Heart right ventricle (tissue), 16 donors: ENCODE data around the gene NRTN. TPM values are rescaled to one million over a fixed set of nuclear protein-coding genes. Genes with fewer than 3 reads are reported as not detected.

Experiments used
- ATAC-seq, 8 donors: fragments of 200-7000 bp; cut with Tn5 transposase; one replicate each; pipeline ENCODE4 v1.9.1; 2020; ENCODE audit warnings: mild to moderate bottlenecking in 8 of 8, moderate library complexity in 8 of 8, moderate number of reproducible peaks in 1 of 8
- DNase-seq, 2 donors: peaks; one replicate each; pipeline ENCODE4 v3.0.0-alpha.2; 2020
- H3K27ac ChIP-seq, 10 donors: fragments of 200-600 bp; sonication (generic) in 2 of 10; one replicate each; pipeline versions ENCODE4 v1.5.0 to v1.8.0; 2020 to 2022; ENCODE audit warnings: mild to moderate bottlenecking in 3 of 10
- H3K27me3 ChIP-seq, 7 donors: fragments of 200-600 bp; one replicate each; pipeline ENCODE4 v1.8.0; 2021 to 2022; ENCODE audit warnings: mild to moderate bottlenecking in 2 of 7
- H3K36me3 ChIP-seq, 9 donors: fragments of 200-600 bp; sonication (generic) in 1 of 9; one replicate each; pipeline versions ENCODE4 v1.5.0 to v1.8.0; 2020 to 2022; ENCODE audit warnings: mild to moderate bottlenecking in 2 of 9
- H3K4me1 ChIP-seq, 9 donors: fragments of 200-600 bp; sonication (generic) in 1 of 9; one replicate each; pipeline versions ENCODE4 v1.5.0 to v1.8.0; 2020 to 2022; ENCODE audit warnings: mild to moderate bottlenecking in 4 of 9
- H3K4me3 ChIP-seq, 10 donors: fragments of 200-600 bp; sonication (generic) in 2 of 10; one replicate each; pipeline versions ENCODE4 v1.5.0 to v1.8.0; 2020 to 2022; ENCODE audit warnings: mild to moderate bottlenecking in 7 of 10, moderate library complexity in 2 of 10
- H3K9me3 ChIP-seq, 11 donors: fragments of 200-600 bp in 10 of 11; sonication (generic) in 2 of 11; one replicate each; pipeline versions ENCODE4 v1.5.0 to v1.8.0; 2013 to 2022; ENCODE audit warnings: mild to moderate bottlenecking in 2 of 11, control low read depth in 1 of 11, moderate library complexity in 1 of 11
- WGBS, 2 donors: extraction: QIAGEN DNeasy Blood & Tissue Kit; methylation state at CpG; one replicate each; pipeline ENCODE4 v1.1.7; 2013; ENCODE audit warnings: inconsistent platforms in 1 of 2; 5-methylcytosine and 5-hydroxymethylcytosine counted together
- intact Hi-C, 10 donors: fragments of 100-400 bp; cut with DNase I; formaldehyde crosslinking; loops; one replicate each; pipeline versions ENCODE4 v1.11.1 to v1.14.2; 2022
- polyA plus RNA-seq, 2 donors: library from polyadenylated mRNA; stranded (reverse); fragments of 200-250 nt; gene quantifications; one replicate each; pipeline ENCODE4 v1.2.3, GENCODE V29; 2013
- total RNA-seq, 10 donors: library from RNA; stranded (reverse); fragmentation: NEBNext Ultra II Directional in 3 of 10; extraction: Animal tissue kit (Norgen Biotek cat#: 25700) in 3 of 10; gene quantifications; one replicate each; pipeline versions ENCODE4 v1.2.1 to v1.2.4, GENCODE V29; 2021 to 2023
- TF ChIP-seq, protein P1 (sequence below), 9 donors: fragments of 200-600 bp; sonication (generic) in 2 of 9; IDR thresholded peaks; one replicate each; pipeline versions ENCODE4 v1.5.0 to v1.8.0; 2021 to 2022; ENCODE audit warnings: antibody characterized with exemption in 9 of 9, mild to moderate bottlenecking in 5 of 9, moderate library complexity in 1 of 9
- donor health status: Arrhythmogenic right ventricular cardiomyopathy.
- donor health status: ischemic (EF 13 %, LVEDD 7.1; RV severe dilation, severe dysfunction).
- donor health status: healthy with polysubstance abuse.
- donor health status: DM: no; HTN: yes; CAD: no.
- donor health status: DM: no; HTN: no; CAD: no.
- donor health status: ischemic (EF 25% LVEDD 6.9; RV normal size, moderate dysfunction).
- donor health status: ischemic (EF 25% LVEDD 5.7; RV mildly dilated, moderate dysfunction).
- donor health status: healthy.
- donor health status: DM: yes; HTN: yes; CAD: no.
- donor health status: Ischemic cardiomyopathy.
- donor health status: ischemic (EF 35%, LVEDD 5.7; RV mildly dilated, moderate dysfunction).
- donor health status: nonischemic (EF 11% LVEDD 7.7; RV severe dilation, severe dysfunction).
- donor health status: DM: yes; HTN: yes; CAD: no.
- donor health status: PGD.
- donor health status: ischemic (EF 29% LVEDD 5.4; RV normal size, mild dysfunction).
- donor health status: nonischemic (EF 23%, LVEDD 6.1; RV moderate dilation, normal function).

The NRTN gene
- total and polyA plus RNA-seq, 12 donors, result 4.5 to 40.4 (median 16.2) TPM

DNA sequence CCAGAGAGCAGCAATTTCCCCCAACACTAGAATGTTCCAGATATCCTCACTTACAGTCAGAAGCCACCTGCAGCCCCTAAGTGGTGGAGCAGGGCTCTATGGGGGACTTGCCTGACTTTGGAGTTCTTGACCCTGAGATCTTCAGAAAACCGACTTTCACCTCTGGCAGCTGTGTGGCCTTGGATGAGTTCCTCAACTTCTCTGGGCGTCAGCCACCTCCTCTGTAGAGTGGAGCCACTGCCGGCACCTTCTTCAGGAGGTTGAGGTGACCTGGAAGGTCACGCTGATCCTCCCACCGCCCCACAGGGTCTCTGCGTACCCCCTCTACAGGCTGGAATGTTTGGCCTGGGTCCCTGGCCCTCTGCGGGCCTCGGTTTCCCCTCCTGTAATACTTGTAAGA, 72.6 kb downstream of the NRTN start:
- no peak overlapping the region for H3K27ac ChIP-seq
- H3K27me3 ChIP-seq, result peaks cover 0 to 19% (median 12%) of the 10 kb centered on the region in 7 donors
- DNase-seq (no peak), ATAC-seq (no peak)
- H3K36me3 ChIP-seq, result no peaks in the 10 kb centered on the region
- WGBS, 2 donors, result 85% methylated on average over 8 of the region's 8 CpGs
- TF ChIP-seq, protein P1, sequence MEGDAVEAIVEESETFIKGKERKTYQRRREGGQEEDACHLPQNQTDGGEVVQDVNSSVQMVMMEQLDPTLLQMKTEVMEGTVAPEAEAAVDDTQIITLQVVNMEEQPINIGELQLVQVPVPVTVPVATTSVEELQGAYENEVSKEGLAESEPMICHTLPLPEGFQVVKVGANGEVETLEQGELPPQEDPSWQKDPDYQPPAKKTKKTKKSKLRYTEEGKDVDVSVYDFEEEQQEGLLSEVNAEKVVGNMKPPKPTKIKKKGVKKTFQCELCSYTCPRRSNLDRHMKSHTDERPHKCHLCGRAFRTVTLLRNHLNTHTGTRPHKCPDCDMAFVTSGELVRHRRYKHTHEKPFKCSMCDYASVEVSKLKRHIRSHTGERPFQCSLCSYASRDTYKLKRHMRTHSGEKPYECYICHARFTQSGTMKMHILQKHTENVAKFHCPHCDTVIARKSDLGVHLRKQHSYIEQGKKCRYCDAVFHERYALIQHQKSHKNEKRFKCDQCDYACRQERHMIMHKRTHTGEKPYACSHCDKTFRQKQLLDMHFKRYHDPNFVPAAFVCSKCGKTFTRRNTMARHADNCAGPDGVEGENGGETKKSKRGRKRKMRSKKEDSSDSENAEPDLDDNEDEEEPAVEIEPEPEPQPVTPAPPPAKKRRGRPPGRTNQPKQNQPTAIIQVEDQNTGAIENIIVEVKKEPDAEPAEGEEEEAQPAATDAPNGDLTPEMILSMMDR (IDR thresholded peaks at IDR 0.05), result no peak
- no peak overlapping the region for H3K4me3 ChIP-seq
- intact Hi-C loops, result loop anchor here in 2 of 10 donors (5.0 to 10.0 kb wide), 2 partner anchors 45 to 1017 kb away; no protein-coding TSS in a partner anchor
- peaks cover 0 to 15% (median 9%) of the 10 kb centered on the region in 9 donors for H3K4me1 ChIP-seq
- no peaks in the 10 kb centered on the region for H3K9me3 ChIP-seq

DNA sequence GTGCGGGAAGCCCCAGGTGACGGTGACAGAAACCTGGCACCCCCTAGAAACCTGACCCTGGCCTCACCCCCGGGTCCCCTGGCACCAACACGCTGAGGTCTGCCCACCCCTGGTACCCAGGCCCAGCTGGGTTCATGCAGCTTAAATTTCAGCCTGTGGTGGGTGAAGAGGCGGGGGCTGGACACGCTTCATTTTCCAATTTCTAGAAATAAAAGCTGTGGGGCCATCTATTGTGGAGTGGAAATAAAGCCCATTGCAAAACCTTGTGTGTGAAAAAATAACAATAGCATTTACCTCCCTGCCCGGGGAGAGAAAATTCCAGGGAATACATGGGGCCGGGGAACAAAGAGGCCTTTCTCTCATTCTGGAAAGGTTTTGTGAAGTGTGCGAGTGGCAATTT, 73.0 kb downstream of the NRTN start:
- TF ChIP-seq, protein P1 (IDR thresholded peaks at IDR 0.05), result no peak
- Histone ChIP-seq H3K27ac (no peak overlapping the region), H3K9me3 (no peaks in the 10 kb centered on the region), H3K36me3 (no peaks in the 10 kb centered on the region), H3K27me3 (peaks cover 0 to 19% (median 12%) of the 10 kb centered on the region in 7 donors), H3K4me3 (no peak overlapping the region), H3K4me1 (peaks cover 0 to 15% (median 9%) of the 10 kb centered on the region in 9 donors)
- no peak for ATAC-seq
- WGBS, 2 donors, result 84% methylated on average over 9 of the region's 9 CpGs
- intact Hi-C loops, result loop anchor here in 2 of 10 donors (5.0 to 10.0 kb wide), 2 partner anchors 46 to 1017 kb away; no protein-coding TSS in a partner anchor
- no peak for DNase-seq

Other genes starting within 250 kb of the NRTN start
- gene TINCR, start 237.1 kb upstream of the NRTN start, total RNA-seq, result under 1 TPM in 7 of 10 donors, not detected in 3; 0.07 to 0.68 (median 0.27) TPM
- gene TINCR, start 237.1 kb upstream of the NRTN start, polyA plus RNA-seq, result under 1 TPM in 1 of 2 donors, not detected in 1; 0.14 TPM
- 10 to 100 TPM; 34.4 to 70.4 (median 45.9) TPM for gene SAFB2, start 182.3 kb upstream of the NRTN start, total RNA-seq
- gene SAFB2, start 182.3 kb upstream of the NRTN start, polyA plus RNA-seq, result 10 to 100 TPM; 30.8 to 80.3 TPM
- 10 to 100 TPM; 44.0 to 72.5 (median 50.2) TPM for gene SAFB, start 182.0 kb upstream of the NRTN start, total RNA-seq
- 10 to 100 TPM; 42.8 to 59.6 TPM for gene SAFB, start 182.0 kb upstream of the NRTN start, polyA plus RNA-seq
- gene MICOS13, start 124.6 kb upstream of the NRTN start, total RNA-seq, result 100 to 1,000 TPM; 122 to 173 (median 133) TPM
- gene MICOS13, start 124.6 kb upstream of the NRTN start, polyA plus RNA-seq, result 100 to 1,000 TPM; 263 to 658 TPM
- 1 to 10 TPM; 3.3 to 7.6 (median 4.2) TPM for gene HSD11B1L, start 124.0 kb upstream of the NRTN start, total RNA-seq
- gene HSD11B1L, start 124.0 kb upstream of the NRTN start, polyA plus RNA-seq, result 10 to 100 TPM in 1 of 2 donors, 1 to 10 TPM in 1; 6.3 to 13.2 TPM
- 100 to 1,000 TPM; 270 to 463 (median 322) TPM for gene RPL36, start 114.8 kb upstream of the NRTN start, total RNA-seq
- 1,000 to 10,000 TPM in 1 of 2 donors, 100 to 1,000 TPM in 1; 980 to 1,152 TPM for gene RPL36, start 114.8 kb upstream of the NRTN start, polyA plus RNA-seq
- 100 to 1,000 TPM in 1 of 10 donors, 10 to 100 TPM in 9; 71.4 to 101 (median 88.5) TPM for gene LONP1, start 84.9 kb upstream of the NRTN start, total RNA-seq
- 100 to 1,000 TPM in 1 of 2 donors, 10 to 100 TPM in 1; 95.0 to 121 TPM for gene LONP1, start 84.9 kb upstream of the NRTN start, polyA plus RNA-seq
- gene CATSPERD, start 84.4 kb upstream of the NRTN start, total RNA-seq, result not detected
- not detected for gene CATSPERD, start 84.4 kb upstream of the NRTN start, polyA plus RNA-seq
- 1 to 10 TPM in 6 of 10 donors, under 1 TPM in 4; 0.59 to 3.0 (median 1.1) TPM for gene PRR22, start 20.3 kb upstream of the NRTN start, total RNA-seq
- 1 to 10 TPM; 1.7 to 3.3 TPM for gene PRR22, start 20.3 kb upstream of the NRTN start, polyA plus RNA-seq
- gene DUS3L, start 13.9 kb upstream of the NRTN start, total RNA-seq, result 10 to 100 TPM; 11.5 to 27.8 (median 14.2) TPM
- 10 to 100 TPM; 22.7 to 37.7 TPM for gene DUS3L, start 13.9 kb upstream of the NRTN start, polyA plus RNA-seq
- not detected for gene FUT6, start 34.6 kb downstream of the NRTN start, total RNA-seq
- not detected for gene FUT6, start 34.6 kb downstream of the NRTN start, polyA plus RNA-seq
- gene FUT3, start 46.4 kb downstream of the NRTN start, total RNA-seq, result not detected
- gene FUT3, start 46.4 kb downstream of the NRTN start, polyA plus RNA-seq, result under 1 TPM in 1 of 2 donors, not detected in 1; 0.01 TPM
- gene FUT5, start 65.5 kb downstream of the NRTN start, total RNA-seq, result under 1 TPM in 1 of 10 donors, not detected in 9; 0.21 TPM
- gene FUT5, start 65.5 kb downstream of the NRTN start, polyA plus RNA-seq, result not detected
- 100 to 1,000 TPM; 451 to 574 (median 513) TPM for gene NDUFA11, start 98.7 kb downstream of the NRTN start, total RNA-seq
- gene NDUFA11, start 98.7 kb downstream of the NRTN start, polyA plus RNA-seq, result 1,000 to 10,000 TPM in 1 of 2 donors, 100 to 1,000 TPM in 1; 760 to 1,143 TPM
- 1 to 10 TPM; 1.3 to 3.9 (median 2.5) TPM for gene VMAC, start 99.8 kb downstream of the NRTN start, total RNA-seq
- gene VMAC, start 99.8 kb downstream of the NRTN start, polyA plus RNA-seq, result 1 to 10 TPM; 1.4 to 5.8 TPM
- gene CAPS, start 109.2 kb downstream of the NRTN start, total RNA-seq, result 1 to 10 TPM; 1.3 to 4.2 (median 2.8) TPM
- 10 to 100 TPM in 1 of 2 donors, 1 to 10 TPM in 1; 3.2 to 14.1 TPM for gene CAPS, start 109.2 kb downstream of the NRTN start, polyA plus RNA-seq
- 10 to 100 TPM; 51.4 to 76.1 (median 63.3) TPM for gene RANBP3, start 173.1 kb downstream of the NRTN start, total RNA-seq
- 10 to 100 TPM; 29.5 to 45.2 TPM for gene RANBP3, start 173.1 kb downstream of the NRTN start, polyA plus RNA-seq